ENCODE data around the gene SLC28A1. TPM values are rescaled to one million over a fixed set of nuclear protein-coding genes. Genes with fewer than 3 reads are reported as not detected.

Gene SLC28A1
- polyA plus RNA-seq, 1 donor (not counting 4 experiments of a cell fraction or from before 2014, with no cell fraction given) = not detected

- dilution Hi-C loops (cut with MboI; ENCODE audit: extremely low pct_ligation_motif_present, low sequenced_read_pairs) = no loop called here
- Histone ChIP-seq H3K79me2 (ENCODE audit: control insufficient read depth, insufficient read depth, low read length) (no peaks in the 10 kb centered on the region), H4K20me1 (ENCODE audit: control insufficient read depth, extremely low read depth, insufficient read depth, low read length) (no peaks in the 10 kb centered on the region), H3K4me3 (ENCODE audit: control insufficient read depth in 2 of 3, extremely low read depth in 1 of 3, insufficient read depth in 2 of 3, low read depth in 1 of 3, low read length in 3 of 3) (no peak overlapping the region), H3K9me1 (ENCODE audit: control insufficient read depth, extremely low read depth, insufficient read depth, low read length) (no peaks in the 10 kb centered on the region), H2AFZ (ENCODE audit: control insufficient read depth, low read length) (no peak overlapping the region), H3K36me3 (ENCODE audit: control insufficient read depth in 2 of 2, extremely low read depth in 1 of 2, insufficient read depth in 2 of 2, low read length in 2 of 2) (no peaks in the 10 kb centered on the region), H3K27ac (ENCODE audit: control insufficient read depth, insufficient read depth, low read length) (no peak overlapping the region), H3K9ac (ENCODE audit: control insufficient read depth, extremely low read depth, insufficient read depth, low read length) (no peak overlapping the region), H3K4me1 (ENCODE audit: control insufficient read depth, extremely low read depth, insufficient read depth, low read length) (no peaks in the 10 kb centered on the region), H3K27me3 (ENCODE audit: control insufficient read depth, extremely low read depth, insufficient read depth, low read length) (no peaks in the 10 kb centered on the region), H3K4me2 (ENCODE audit: control insufficient read depth, extremely low read depth, insufficient read depth, low read depth, low read length) (no peak overlapping the region), H3K9me3 (ENCODE audit: control insufficient read depth, low read depth, low read length) (no peaks in the 10 kb centered on the region)
- TF ChIP-seq CTCF (optimal IDR thresholded peaks at IDR 0.05 in 1 of 3, IDR thresholded peaks at IDR 0.05 in 1 of 3, conservative IDR thresholded peaks at IDR 0.05 in 1 of 3; ENCODE audit: extremely low read depth in 1 of 3, insufficient read depth in 2 of 3, low read length in 3 of 3) = no peak
- TF ChIP-seq EZH2 (IDR thresholded peaks at IDR 0.05; ENCODE audit: low read length) = no peak
- no peak for FAIRE-seq
- DNase-seq (ENCODE audit: low read depth, low spot score) = no peak
Observed at GRCh38 chr15:84938726-84939125, 54.3 kb downstream of the SLC28A1 start.

GRCh38 chr15:84940399-84940798 lies 55.9 kb downstream of the SLC28A1 start:
- H4K20me1 ChIP-seq (ENCODE audit: control insufficient read depth, extremely low read depth, insufficient read depth, low read length) = no peaks in the 10 kb centered on the region
- H3K27me3 ChIP-seq (ENCODE audit: control insufficient read depth, extremely low read depth, insufficient read depth, low read length) = no peaks in the 10 kb centered on the region
- no peaks in the 10 kb centered on the region for H3K9me1 ChIP-seq (ENCODE audit: control insufficient read depth, extremely low read depth, insufficient read depth, low read length)
- DNase-seq (ENCODE audit: low read depth, low spot score) (no peak), FAIRE-seq (no peak)
- TF ChIP-seq CTCF (optimal IDR thresholded peaks at IDR 0.05 in 1 of 3, IDR thresholded peaks at IDR 0.05 in 1 of 3, conservative IDR thresholded peaks at IDR 0.05 in 1 of 3; ENCODE audit: extremely low read depth in 1 of 3, insufficient read depth in 2 of 3, low read length in 3 of 3) (no peak), EZH2 (IDR thresholded peaks at IDR 0.05; ENCODE audit: low read length) (no peak)
- dilution Hi-C loops (cut with MboI; ENCODE audit: extremely low pct_ligation_motif_present, low sequenced_read_pairs) = no loop called here
- no peak overlapping the region for H3K4me2 ChIP-seq (ENCODE audit: control insufficient read depth, extremely low read depth, insufficient read depth, low read depth, low read length)
- no peak overlapping the region for H3K27ac ChIP-seq (ENCODE audit: control insufficient read depth, insufficient read depth, low read length)
- no peak overlapping the region for H3K4me3 ChIP-seq (ENCODE audit: control insufficient read depth in 2 of 3, extremely low read depth in 1 of 3, insufficient read depth in 2 of 3, low read depth in 1 of 3, low read length in 3 of 3)
- H2AFZ ChIP-seq (ENCODE audit: control insufficient read depth, low read length) = no peak overlapping the region
- H3K36me3 ChIP-seq (ENCODE audit: control insufficient read depth in 2 of 2, extremely low read depth in 1 of 2, insufficient read depth in 2 of 2, low read length in 2 of 2) = no peaks in the 10 kb centered on the region
- no peaks in the 10 kb centered on the region for H3K9me3 ChIP-seq (ENCODE audit: control insufficient read depth, low read depth, low read length)
- H3K9ac ChIP-seq (ENCODE audit: control insufficient read depth, extremely low read depth, insufficient read depth, low read length) = no peak overlapping the region
- H3K79me2 ChIP-seq (ENCODE audit: control insufficient read depth, insufficient read depth, low read length) = no peaks in the 10 kb centered on the region
- H3K4me1 ChIP-seq (ENCODE audit: control insufficient read depth, extremely low read depth, insufficient read depth, low read length) = no peaks in the 10 kb centered on the region

Data from keratinocyte (primary cell).